DMS53 treated with DMSO at 0.1 percent for 48 hours (cell line): Measurements from ENCODE around the gene SPATS2.
"Not testable (repeated sequence)": the region's sequence is repeated elsewhere in the genome, so short reads cannot be mapped to it uniquely, and the experiment has no call there.

Experiments used
- DNase-seq: peaks from one replicate; lab custom pipeline; 2025; ENCODE audit not compliant: unreplicated experiment; lab: John Stamatoyannopoulos, UW

The SPATS2 gene

DNA sequence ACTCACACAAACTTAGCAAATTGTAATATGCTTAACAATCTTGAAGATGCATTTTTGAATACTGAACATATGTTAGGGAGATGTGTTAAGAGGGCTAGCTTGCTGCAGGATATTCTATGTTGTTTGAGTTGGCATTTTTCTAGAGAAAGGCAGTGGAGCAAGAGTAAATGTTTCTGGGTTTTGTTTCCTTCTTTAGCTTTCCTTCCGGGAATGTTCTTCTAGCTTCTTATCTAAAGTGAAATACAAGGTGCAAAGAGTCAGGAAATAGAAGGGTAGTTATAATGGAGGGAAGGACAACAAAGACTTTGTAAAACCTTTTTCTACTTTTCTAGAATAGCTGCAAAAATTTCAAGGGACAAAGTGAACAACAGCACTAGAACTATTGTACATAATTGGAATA, 94.0 kb downstream of the SPATS2 start:
- no peak for DNase-seq

DNA sequence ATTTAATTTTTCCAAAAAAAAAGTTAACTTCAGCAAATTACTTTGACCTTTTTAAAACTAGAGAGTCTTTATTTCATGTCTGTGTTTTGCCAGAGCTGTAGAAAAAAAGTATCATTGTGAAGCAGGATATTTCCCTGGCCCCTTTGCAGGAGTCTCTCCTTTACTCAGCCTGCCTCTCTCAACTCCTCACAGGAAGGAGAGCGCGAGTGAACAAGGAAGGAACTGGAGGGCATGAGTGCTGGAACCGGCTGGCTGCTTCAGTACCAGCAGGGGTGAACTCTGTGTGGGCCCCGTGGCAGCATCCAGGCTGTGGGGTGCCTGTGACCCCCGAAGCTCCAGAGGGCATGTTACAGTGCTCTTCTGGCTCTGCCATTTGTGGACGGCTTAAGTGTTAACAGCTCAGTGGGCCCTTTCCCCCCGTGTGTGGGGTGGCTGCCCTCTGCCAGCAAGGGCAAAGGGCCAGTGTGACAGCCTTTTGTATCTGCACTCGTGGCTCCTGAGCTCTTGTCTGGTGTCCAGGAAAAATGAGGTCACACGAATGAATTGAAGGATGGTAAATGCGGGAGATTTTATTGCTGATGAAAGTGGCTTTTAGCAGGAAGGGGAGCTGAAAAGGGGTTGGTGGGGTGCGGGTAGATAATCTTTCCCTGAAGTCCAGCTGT, 95.0 kb downstream of the SPATS2 start:
- no peak for DNase-seq

DNA sequence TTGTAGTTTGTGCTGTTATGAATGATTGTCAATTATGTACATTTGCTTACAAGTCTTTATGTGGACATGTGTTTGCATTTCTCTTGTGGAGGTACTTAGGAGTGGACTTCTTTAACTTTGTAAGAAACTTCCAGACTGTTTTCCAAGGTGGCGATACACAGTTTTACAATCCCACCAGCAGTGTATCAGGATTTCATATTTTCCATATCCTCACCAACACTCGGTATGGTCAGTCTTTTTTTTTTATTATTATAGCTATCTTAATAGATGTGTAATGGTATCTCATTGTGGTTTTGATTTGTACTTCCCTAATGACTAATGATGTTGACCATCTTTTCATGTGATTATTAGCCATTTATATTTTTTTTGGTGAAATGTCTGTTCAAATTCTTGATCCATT, 97.9 kb downstream of the SPATS2 start:
- DNase-seq, result no peak

DNA sequence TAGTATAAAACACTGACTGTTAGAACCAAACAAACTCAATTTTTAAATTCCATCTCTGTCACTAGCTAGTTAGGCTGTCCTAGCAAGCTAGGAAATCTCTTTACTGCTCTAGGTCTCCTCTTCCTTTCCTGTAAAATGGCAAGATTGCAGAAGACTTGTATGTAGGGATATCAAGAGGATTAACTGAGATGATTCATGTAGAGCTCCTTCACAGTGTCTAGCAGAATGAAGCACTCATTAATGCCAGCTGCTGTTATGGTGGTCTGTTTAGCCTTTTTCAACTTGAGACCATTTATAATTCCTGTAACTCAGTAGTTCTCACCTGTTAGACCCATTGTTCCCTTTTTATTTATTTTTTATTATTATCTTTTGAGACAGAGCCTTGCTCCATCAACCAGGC, 103.7 kb downstream of the SPATS2 start:
- DNase-seq, result no peak

DNA sequence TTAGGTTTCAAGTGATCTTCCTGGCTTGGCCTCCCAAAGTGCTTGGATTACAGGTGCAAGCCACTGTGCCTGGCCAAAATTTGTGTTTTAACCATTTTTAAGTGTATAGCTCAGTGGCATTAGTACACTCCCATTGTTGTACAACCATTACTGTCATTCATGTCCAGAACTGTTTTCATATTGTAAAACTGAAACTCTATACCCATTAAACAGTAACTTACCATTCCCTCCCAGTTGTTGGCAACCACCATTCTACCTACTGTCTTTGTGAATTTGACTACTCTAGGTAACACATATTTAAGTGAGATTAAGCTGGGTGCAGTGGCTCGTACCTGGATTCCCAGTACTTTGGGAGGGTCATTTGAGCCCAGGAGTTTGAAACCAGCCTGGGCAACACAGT, 104.3 kb downstream of the SPATS2 start:
- DNase-seq, result no peak

DNA sequence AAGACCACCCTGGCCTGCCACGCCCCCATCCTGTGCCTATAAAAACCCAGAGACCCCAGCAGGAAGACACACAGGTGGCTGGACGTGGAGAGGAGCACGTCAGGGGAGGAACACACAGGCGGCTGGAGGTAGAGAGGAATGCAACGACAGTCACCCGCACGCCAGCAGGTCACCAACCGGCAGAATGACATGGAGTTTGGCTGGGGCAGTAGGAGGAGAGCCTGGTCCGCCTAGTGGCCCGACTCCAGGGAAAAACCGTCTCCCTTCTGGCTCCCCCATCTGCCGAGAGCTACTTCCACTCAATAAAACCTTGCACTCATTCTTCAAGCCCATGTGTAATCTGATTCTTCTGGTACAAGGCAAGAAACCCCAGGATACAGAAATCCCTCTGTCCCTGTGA, 108.8 kb downstream of the SPATS2 start:
- DNase-seq, result no peak

DNA sequence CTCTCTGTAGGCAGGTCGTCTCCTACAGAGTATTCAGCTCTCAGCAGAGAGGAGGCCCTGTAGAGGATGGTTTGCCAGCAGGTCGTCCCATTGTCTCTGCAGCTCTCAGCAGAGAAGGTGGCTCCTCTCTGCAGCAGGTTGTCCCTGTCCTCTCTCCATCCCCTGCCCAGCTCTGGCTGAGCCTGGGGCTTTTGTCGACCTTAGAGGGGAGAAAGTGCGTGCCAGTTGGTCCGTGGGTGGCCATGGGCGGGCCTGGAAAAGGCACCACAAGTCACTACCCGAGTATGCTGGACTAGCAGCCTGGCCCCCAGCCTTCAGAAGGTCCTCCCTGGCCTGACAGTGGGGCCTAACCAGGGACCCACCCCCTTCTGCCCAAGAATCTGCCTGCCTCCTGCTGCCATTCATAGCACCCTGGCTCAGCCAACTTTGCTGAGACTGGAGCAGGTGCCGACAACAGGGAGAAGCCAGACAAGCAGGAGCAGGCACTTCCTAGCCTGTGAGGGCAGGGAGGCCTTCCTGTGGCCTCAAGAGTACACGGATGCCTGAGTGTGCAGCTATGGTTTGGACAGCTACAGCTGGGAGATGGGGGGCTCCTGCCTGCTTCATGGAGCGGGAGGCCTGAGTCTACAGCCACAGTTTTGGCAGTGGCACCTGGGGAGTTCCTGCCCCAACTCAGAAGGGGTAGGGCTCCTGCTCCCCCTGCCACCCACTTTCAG, 111.8 kb downstream of the SPATS2 start:
- DNase-seq, result no peak

DNA sequence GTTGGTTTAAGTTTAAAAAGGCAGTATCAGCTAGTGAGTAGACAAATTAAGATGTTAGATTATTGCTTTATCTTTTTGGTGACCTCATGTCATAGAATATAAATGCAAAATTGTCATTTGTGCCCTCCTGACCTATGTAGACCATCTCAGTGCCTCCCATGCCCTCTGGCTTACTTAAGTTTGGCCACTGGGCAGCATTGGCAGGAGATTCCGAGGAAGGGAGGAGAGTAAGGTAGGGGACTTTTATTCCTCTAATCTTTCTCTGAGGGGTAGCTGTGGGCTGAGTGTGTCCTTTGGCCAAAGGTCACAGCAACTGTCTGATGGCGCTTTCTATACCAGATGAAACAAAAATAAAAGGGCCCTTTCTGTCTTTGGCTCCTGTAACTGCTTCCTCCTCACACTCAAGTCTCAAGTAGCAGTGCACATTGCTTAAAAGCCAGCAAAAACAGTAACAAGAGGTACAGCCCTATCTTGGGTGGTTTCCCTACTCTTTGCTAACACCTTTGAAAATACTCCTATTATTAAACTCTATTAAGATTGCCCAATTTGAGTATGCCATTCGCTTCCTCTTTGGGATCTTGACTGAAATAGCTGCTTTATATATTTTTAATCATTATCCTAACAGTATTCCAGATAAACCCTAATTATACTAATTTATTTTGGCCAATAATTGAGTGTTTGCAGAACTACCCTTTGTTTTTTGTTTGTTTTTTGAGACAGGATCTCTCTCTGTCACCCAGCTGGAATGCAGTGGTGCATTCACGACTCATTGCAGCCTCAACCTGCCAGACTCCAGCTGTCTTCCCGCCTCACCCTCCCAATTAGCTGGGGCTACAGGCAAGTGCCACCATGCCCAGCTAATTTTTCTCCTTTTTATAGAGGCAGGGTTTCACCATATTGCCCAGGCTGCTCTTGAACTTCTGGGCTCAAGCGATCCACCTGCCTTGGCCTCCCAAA, 115.1 kb downstream of the SPATS2 start:
- DNase-seq, result no peak

DNA sequence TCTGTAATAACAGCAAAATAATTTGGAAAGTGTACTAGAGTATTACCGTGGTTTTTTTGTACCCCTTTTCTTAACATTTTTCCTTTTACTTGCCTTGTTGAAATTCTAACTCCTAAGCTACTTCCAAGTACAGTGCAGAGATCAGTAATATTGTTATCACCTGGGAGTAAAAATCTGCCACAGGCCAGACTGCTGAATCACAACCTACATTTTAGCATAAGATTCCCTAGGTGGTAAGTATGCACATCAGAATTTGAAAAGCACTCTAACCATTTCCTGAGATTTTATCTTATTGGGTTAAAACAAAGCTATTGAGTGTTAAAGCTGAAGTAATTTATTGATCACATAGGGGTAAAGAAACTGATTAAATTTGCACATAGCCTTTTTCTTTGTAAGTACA, 116.4 kb downstream of the SPATS2 start:
- DNase-seq, result no peak

DNA sequence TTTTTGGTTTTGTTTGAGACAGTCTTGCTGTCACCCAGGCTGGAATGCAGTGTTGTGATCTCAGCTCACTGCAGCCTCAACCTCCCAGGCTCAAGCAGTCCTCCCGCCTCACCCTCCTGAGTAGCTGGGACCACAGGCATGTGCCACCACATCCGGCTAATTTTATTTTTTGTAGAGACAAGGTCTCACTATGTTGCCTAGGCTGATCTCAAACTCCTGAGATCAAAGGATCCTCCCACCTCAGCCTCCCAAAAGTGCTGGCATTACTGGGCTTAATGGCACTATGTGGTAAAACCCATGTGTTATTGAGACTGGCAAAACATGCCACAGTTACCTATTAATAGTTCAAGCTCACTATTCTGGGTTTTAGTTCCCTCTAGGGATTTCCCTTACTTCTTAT, 120.3 kb downstream of the SPATS2 start:
- no peak for DNase-seq

DNA sequence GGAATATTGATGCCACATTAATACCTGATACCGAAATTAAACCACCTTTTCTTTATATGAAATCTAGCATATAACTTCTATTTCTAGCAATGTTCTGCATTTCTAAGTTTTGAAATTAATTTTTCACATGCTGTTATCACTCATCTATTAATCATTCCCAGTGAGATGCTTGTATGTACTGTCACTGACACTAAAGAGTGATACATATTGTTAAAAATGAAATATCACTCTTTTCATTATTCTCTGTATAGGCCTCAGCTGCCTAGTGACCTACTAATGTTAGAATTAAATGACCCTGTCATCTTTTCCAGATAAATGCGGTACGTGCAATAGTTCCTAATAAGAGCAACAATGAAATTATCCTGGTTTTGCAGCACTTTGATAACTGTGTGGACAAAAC, 121.9 kb downstream of the SPATS2 start:
- DNase-seq, result no peak

DNA sequence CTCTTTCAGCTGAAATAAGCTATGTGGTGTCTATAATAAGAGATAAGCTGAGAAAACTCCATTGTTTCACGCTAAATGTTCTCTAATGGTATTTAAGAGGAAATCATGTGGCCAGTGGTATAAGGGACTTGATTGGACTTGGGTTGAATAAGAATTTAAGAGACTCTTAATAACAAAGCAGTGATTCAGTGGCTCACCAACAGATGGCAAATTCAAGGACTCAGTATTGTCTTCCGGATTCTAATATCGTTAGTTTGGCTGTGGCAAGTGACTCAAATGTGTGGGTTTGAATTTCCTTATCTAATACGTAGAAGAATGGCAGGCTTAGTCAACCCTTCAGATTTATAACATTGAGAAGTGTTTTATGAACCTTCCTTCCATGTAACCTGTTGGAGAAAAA, 122.5 kb downstream of the SPATS2 start:
- DNase-seq, result no peak

DNA sequence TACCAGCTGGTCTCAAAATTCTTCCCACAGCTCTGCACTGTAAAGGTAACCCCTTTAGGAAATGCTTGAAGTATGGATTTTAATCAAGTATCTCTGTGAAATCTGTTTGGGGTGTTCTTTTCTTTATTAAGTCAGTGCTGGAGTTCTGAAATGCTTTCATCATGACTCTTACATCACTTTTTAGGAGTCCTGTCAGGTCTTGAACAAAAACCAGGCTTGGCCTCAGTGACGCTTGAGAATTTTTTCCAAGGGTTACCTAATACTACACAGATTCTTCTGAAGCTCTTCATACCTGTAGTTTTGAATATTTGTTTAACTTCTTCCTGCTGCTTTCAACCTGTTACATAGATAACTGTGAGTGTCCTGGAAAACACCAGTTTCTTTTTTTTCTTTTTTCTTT, 124.6 kb downstream of the SPATS2 start:
- DNase-seq, result no peak

DNA sequence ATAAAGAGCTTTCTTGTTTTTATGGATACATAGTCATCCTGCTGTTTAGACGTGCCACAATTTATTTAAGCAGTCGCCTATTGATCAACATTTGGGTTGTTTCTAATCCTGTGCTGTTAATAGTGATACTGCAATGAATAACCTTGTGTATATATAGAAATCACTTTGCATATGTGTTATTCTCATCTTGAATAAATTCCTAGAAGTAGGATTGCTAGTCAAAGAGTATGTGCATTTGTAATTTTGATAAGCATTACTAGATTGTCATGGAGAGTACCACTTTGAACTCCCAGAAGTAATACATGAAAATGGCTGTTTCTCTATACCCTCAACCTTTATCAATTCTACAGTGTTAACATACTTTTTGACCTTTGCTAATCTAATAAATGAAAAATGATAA, 126.6 kb downstream of the SPATS2 start:
- no peak for DNase-seq

DNA sequence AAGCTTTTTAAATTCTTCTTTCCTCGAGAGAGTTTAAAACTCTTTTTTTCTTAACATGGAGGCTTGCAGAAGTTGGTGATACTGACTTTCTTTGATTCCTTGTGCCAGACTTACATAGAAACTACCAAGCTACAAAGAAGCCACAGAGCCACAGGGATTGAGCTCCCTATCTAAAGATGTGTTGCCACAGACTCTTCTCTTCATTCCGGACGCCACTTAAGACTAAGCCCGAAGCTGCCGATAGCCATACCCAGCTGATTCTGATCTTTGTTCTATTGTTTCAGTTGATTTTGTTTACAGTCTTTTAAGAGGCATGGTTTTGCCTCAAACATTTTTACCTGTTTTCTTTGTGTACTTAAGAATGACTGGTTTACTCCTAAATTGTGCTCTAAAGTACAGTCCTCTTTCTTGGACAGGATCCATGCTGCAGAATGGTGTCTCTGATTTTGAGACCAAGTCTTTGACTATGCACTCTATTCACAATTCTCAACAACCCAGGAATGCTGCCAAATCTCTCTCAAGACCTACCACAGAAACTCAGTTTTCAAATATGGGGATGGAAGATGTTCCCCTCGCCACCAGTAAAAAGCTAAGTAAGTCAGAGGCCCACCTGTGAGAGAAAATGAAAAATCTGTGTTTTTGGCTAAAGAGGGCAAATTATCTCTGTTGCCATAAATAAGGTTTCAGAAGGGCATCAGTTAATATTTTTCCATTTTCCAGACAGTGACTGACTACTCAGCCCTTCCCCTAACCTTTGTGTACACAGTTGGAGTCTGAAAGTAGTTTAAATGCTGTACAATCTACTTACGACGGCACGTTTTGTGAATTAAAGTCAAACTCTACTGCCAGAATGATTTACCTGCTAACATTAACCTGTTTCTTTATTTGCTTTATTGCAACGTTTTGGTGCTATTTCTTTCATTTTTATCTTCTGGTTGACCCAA, 129.4 kb downstream of the SPATS2 start:
- no peak for DNase-seq

DNA sequence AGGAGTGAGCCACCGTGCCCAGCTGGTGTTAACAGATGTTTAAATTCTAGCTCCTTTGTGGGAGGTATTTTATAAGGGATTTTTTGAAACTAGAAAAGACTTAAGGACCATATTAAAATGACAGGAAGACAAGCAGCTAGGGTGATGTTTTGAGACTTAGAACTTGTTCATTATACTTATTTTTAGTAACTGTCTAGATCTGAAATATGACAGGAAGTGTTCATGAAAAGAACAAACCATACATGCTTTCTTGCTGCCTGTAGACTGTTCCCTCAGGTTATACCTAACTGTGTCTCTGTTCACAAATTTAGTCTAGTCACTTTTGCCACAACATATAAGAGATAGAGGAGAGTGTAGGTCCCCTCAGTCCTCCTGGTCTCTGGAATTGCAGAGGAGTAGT, 134.6 kb downstream of the SPATS2 start:
- DNase-seq, result no peak

DNA sequence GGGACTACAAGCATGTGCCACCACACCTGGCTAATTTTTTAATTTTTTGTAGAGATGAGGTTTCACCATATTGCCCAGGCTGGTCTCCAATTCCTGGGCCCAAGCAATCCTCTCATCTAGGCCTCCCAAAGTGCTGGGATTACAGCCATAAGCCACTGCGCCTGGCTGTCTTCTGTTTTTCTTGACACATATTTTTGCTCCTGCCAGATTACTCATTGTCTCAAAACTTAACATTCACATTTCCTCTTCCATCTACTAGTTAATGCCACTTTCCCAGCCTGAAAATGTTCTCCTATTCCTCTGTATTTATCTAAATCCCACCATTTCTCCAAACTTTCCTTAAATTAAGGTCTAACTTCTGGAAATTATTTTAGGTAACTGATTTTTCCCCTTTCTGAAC, 135.3 kb downstream of the SPATS2 start:
- no peak for DNase-seq

DNA sequence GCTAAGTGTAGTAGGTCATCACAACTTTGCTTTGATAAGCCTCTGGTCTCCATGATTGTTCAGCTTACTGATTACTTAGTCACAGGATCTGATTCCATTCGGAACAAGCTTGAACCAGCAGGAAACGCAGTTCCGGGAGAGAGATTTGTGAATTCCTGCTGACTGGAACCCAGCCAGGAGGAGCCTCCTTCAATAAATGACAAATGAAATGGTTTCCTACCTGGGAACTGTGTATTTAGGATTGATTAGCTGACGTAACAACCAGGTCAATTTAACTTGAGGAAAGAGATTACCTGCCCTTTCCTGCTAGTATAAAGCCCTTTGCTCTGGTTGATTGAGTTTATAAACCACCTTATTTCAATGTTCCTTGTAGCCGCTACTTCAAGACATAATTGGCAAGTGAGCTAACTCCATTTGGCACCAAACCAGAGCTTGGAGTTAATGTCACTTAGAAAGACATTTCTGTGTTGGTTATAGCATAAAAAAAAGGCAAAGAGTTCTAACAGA, 136.5 kb downstream of the SPATS2 start:
- DNase-seq, result no peak

DNA sequence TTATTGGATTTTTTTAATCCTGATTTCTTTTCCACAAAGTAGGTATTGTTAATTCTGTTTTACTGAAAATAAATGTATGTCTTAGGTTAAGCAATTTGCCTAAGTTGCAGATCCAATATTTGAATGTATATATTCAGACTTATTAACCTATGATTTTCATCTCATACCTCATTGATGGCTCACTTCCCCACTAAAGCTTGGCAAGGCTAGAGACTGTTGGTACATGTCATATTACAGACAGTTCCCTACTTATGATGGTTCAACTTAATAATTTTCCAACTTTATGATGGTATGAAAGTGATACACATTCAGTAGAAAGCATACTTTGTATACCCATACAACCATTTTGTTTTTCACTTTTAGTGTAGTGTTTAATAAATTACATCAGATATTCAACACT, 138.4 kb downstream of the SPATS2 start:
- DNase-seq, result no peak

DNA sequence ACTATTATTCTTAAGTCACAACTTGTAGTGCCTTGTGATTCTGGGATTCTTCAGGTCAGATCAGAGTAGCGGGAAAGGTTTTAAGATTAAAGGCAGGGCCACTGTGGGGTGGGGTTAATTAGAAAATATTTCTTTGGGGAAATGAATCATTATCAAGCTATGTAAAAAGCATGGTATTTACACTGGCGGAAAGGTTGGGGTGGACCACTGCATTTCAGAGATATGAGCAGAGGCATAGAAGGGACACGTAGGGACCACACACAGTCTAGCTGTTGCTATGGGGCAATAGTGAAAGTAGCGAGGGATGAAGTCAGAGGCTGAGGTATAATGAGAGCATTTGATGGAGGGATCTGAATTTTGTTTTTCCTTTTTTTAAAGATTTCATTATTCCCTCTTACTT, 139.9 kb downstream of the SPATS2 start:
- DNase-seq, result no peak

DNA sequence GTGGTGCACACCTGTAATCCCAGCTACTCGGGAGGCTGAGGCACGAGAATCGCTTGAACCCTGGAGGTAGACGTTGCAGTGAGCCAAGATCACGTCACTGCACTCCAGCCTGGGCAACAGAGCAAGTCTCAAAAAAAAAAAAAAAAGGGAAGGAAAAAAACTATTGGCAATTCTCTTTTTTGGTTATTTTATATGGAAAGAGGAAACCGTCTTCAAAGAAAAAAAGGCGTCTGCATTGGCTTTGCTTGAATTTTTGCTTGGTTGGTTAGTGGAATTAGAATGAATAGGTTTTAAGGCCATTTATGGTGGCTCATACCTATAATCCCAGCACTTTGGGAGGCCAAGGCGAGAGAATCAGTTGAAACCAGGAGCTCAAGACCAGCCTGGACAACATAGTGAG, 142.4 kb downstream of the SPATS2 start:
- DNase-seq, result not testable (repeated sequence)
